NCI-H748 (cell line): ENCODE results near the gene C1orf35.

Experiments
- DNase-seq: peaks from one replicate; lab custom pipeline; 2025; ENCODE audit not compliant: unreplicated experiment; lab: John Stamatoyannopoulos, UW

C1orf35 gene

GRCh38 chr1:228079601-228080263 lies 23.4 kb downstream of the C1orf35 start:
- DNase-seq: no peak

DNA sequence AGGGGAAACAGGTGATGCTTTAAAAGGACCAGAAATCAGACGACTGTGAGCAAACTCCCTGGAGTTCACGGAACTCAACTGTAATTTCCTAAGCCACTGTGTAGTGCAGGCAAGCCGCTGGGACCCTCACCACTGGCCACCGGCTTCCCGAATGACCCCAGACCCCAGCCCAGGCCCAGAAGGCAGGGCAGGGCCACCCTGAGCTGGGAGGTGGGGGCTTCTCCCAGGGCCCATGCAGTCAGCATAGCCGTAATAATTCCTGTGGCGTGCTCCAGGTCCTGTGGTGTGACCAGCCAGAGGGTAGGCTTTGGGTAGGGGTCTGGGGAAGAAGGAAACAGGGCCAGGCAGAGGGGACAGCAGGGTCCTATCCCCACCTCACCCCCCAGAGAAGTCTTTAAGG lies 24.1 kb downstream of the C1orf35 start:
- DNase-seq: no peak

GRCh38 chr1:228077565-228078330 lies 25.4 kb downstream of the C1orf35 start:
- no peak for DNase-seq

DNA sequence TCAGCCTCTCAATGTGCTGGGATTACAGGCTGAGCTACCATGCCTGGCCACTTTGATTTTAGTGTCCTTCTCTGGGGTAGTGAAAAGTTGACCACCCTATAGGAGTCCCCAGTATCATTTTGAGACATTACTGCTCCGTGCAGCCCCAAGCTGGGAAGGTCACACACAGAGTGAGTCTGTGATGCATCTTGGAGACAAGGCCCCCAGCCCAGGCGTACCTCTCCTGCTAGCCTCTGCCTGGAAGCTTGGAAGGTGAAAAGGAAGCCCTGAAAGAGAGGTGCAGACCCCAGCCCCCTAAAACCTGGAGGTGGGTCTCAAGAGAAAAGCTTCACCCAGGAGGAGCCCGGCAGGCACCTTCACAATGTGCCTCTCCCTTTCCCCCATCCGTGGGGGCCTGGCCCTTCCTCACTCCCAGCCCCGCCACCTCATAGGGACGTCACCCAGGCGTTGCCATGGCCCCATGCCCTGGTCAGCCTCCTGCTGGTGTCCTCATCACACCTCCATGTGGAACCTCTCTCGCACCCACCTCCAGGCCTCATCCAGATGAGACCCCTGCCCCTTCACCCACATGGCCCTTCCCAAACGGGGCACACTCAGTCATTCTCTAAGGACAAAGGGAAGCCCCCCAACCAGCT lies 26.2 kb downstream of the C1orf35 start:
- DNase-seq: no peak

GRCh38 chr1:228075801-228076271 lies 27.3 kb downstream of the C1orf35 start:
- DNase-seq: no peak

GRCh38 chr1:228074954-228075730 lies 28.0 kb downstream of the C1orf35 start:
- peak; percentile 6 for DNase-seq

DNA sequence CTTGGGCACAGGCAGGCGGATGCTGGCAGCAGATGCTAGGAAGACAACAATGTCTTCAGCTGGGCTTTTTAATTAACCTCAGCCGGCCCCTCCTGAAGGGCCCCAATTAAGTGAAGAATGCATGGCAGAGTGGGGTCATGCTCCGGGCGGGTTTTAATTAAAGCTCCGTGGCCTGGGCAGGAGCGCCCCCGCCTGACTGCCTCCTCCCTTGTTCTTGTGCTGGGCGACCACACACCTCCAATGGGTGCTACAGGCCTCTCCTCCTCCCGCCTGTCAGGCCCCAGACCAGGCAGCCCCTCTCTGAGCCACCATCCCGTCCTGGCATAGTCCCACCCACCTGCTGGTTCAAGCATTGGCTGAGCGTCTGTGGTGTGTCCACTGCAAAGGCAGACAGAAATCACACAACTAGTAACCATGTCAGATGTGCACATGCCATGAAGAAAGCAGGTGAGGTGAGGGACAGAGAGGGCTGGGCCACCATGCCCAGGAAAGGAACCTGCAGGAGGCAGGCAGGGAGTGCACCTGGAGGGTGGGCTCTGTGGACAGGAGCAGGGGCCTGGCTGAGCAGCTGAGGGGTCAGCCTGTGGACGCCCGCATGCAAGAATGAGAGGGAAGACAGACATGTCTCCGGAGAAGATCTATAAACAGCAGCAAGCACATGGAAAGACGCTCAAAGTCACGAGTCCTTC lies 29.1 kb downstream of the C1orf35 start:
- DNase-seq: peak; percentile 42

GRCh38 chr1:228073061-228073856 lies 29.9 kb downstream of the C1orf35 start:
- DNase-seq: no peak

- DNase-seq: no peak
These were observed 30.5 kb downstream of the C1orf35 start for GRCh38 chr1:228072658-228073043.

GRCh38 chr1:228071839-228072657 lies 31.1 kb downstream of the C1orf35 start:
- DNase-seq: no peak

DNA sequence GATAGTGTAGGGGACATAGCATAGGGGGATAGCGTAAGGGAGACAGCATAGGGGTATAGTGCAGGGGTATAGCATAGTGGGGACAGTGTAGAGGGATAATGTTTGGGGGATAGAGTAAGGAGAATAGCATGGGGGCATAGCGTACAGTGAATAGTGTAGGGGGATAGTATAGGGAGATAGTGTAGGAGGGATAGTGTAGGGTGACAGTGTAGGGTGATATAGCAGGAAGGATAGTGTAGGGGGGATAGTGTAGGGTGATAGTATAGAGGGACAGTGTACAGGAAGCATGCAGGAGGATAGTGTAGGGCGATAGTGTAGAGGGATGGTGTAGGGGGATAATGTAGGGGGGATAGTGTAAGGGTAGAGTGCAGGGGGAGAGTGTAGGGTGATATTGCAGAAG lies 32.3 kb downstream of the C1orf35 start:
- DNase-seq: no peak

- no peak for DNase-seq
These were observed 33.0 kb downstream of the C1orf35 start for GRCh38 chr1:228070173-228070572.

GRCh38 chr1:228068359-228068758 lies 34.8 kb downstream of the C1orf35 start:
- no peak for DNase-seq

- no peak for DNase-seq
These were observed 36.1 kb downstream of the C1orf35 start for GRCh38 chr1:228066891-228067654.

DNA sequence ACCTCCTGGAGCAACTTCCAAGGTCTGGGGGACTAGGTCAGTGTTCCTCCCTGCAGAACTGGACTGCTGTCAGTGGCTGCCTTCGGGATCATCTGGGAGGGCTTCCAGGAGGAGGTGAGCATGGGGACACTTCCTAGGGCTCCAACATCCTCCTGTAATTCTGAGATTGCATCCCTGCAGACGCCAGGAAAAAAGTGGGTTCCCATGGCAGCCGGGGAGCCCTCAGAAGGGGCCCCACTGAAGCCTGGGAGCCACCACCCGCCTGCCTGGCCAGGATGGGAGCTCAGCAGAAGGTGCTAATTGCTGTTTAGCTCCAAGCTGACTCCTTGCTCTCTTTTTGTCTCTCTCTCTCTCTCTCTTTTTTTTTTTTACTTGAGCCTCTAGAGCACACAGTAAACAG lies 36.7 kb downstream of the C1orf35 start:
- no peak for DNase-seq

GRCh38 chr1:228065543-228066347 lies 37.4 kb downstream of the C1orf35 start:
- no peak for DNase-seq

GRCh38 chr1:228064741-228065542 lies 38.2 kb downstream of the C1orf35 start:
- DNase-seq: no peak
